DOHH2 (cell line): ENCODE measurements around the gene CLCN4.

Source experiments
- H3F3A ChIP-seq: fragments of 200-600 bp; sonication (generic), shearing (Covaris generic); 2 replicates; pipeline ENCODE4 v1.6.0; 2016; ENCODE audit warnings: antibody characterized with exemption, mild to moderate bottlenecking; ENCODE audit not compliant: control insufficient read depth, insufficient read depth
- H3K27ac ChIP-seq: fragments of 200-600 bp; sonication (generic); 2 replicates; pipeline ENCODE4 v1.5.1; 2014; ENCODE audit warnings: low read depth, mild to moderate bottlenecking, low read length, moderate library complexity
- H3K27me3 ChIP-seq: fragments of 200-600 bp; sonication (generic); 2 replicates; pipeline ENCODE4 v1.6.1; 2014; ENCODE audit warnings: mild to moderate bottlenecking, low read length, mixed read lengths; ENCODE audit not compliant: control insufficient read depth
- H3K36me3 ChIP-seq: fragments of 200-600 bp; sonication (generic); 2 replicates; pipeline ENCODE4 v1.6.1; 2014; ENCODE audit warnings: mild to moderate bottlenecking, low read length, moderate library complexity, mixed read lengths; ENCODE audit not compliant: control insufficient read depth
- H3K4me1 ChIP-seq: fragments of 200-600 bp; sonication (generic); 2 replicates; pipeline ENCODE4 v1.6.1; 2014; ENCODE audit warnings: mild to moderate bottlenecking, low read length, mixed read lengths; ENCODE audit not compliant: control insufficient read depth
- H3K4me2 ChIP-seq: fragments of 200-600 bp; sonication (generic); 2 replicates; pipeline ENCODE4 v1.6.0; 2014; ENCODE audit warnings: mild to moderate bottlenecking, low read length, moderate library complexity
- H3K4me3 ChIP-seq: fragments of 200-600 bp; sonication (generic); 2 replicates; pipeline ENCODE4 v1.5.1; 2014; ENCODE audit warnings: mild to moderate bottlenecking, low read length, mixed read lengths
- H3K79me2 ChIP-seq: fragments of 200-600 bp; sonication (generic); 2 replicates; pipeline ENCODE4 v1.6.1; 2014; ENCODE audit warnings: mild to moderate bottlenecking, low read length, mixed read lengths; ENCODE audit not compliant: control insufficient read depth
- H3K9me2 ChIP-seq: fragments of 200-600 bp; sonication (generic); replicated peaks from 2 replicates; pipeline ENCODE4 v1.6.1; 2014; ENCODE audit warnings: mild to moderate bottlenecking, low read length, mixed read lengths; ENCODE audit not compliant: control insufficient read depth
- H3K9me3 ChIP-seq: fragments of 200-600 bp; sonication (generic); 2 replicates; pipeline ENCODE4 v1.6.1; 2014; ENCODE audit warnings: antibody characterized with exemption, low read length, mixed read lengths; ENCODE audit not compliant: control insufficient read depth, insufficient read depth
- H4K20me1 ChIP-seq: fragments of 200-600 bp; sonication (generic); 2 replicates; pipeline ENCODE4 v1.6.0; 2014; ENCODE audit warnings: low read depth, mild to moderate bottlenecking, antibody characterized with exemption, low read length, moderate library complexity; ENCODE audit not compliant: control insufficient read depth, insufficient read depth
- CTCF ChIP-seq: fragments of 200-600 bp; sonication (generic); IDR thresholded peaks from one replicate; pipeline ENCODE4 v1.5.1; 2014; ENCODE audit warnings: antibody characterized with exemption, mild to moderate bottlenecking, low read depth, low read length; ENCODE audit not compliant: poor library complexity, severe bottlenecking
- EZH2phosphoT487 ChIP-seq: fragments of 200-600 bp; sonication (generic); IDR thresholded peaks from 2 replicates; pipeline ENCODE4 v1.6.1; 2017; ENCODE audit warnings: borderline replicate concordance, mild to moderate bottlenecking, antibody characterized with exemption, low read length, moderate library complexity, mixed read lengths

The CLCN4 gene

GRCh38 chrX:10121787-10122186 lies 35.0 kb upstream of the CLCN4 start:
- Histone ChIP-seq H3K79me2 (peaks cover 19% of the 10 kb centered on the region), H3F3A (no peaks in the 10 kb centered on the region; the same call in 1 of the 2 replicates), H3K27ac (peak overlapping the region; percentile 72), H3K9me3 (no peaks in the 10 kb centered on the region), H4K20me1 (peaks cover 16% of the 10 kb centered on the region), H3K4me3 (peak overlapping the region; percentile 30), H3K4me1 (peaks cover 57% of the 10 kb centered on the region), H3K4me2 (peak overlapping the region; percentile 66), H3K36me3 (peaks cover 73% of the 10 kb centered on the region), H3K9me2 (no peaks in the 10 kb centered on the region), H3K27me3 (no peaks in the 10 kb centered on the region)
- peak; percentile 73; the same call in 1 of the 2 replicates for TF ChIP-seq EZH2phosphoT487
- TF ChIP-seq CTCF = no peak

- no peaks in the 10 kb centered on the region for H3K27me3 ChIP-seq
- H3K4me3 ChIP-seq = no peak overlapping the region
- TF ChIP-seq EZH2phosphoT487 (no peak), CTCF (no peak)
- H3K79me2 ChIP-seq = peaks cover 19% of the 10 kb centered on the region
- no peaks in the 10 kb centered on the region for H3K9me3 ChIP-seq
- H4K20me1 ChIP-seq = peaks cover 16% of the 10 kb centered on the region
- no peak overlapping the region for H3K27ac ChIP-seq
- H3K9me2 ChIP-seq = no peaks in the 10 kb centered on the region
- peaks cover 31% of the 10 kb centered on the region for H3K4me1 ChIP-seq
- H3K4me2 ChIP-seq = no peak overlapping the region
- H3F3A ChIP-seq = no peaks in the 10 kb centered on the region; the same call in 1 of the 2 replicates
- peaks cover 61% of the 10 kb centered on the region for H3K36me3 ChIP-seq
Observed at GRCh38 chrX:10124506-10125247, 32.1 kb upstream of the CLCN4 start.

- Histone ChIP-seq H3K4me2 (no peak overlapping the region), H3F3A (no peaks in the 10 kb centered on the region), H3K4me3 (no peak overlapping the region), H3K9me3 (no peaks in the 10 kb centered on the region), H3K27ac (no peak overlapping the region), H3K36me3 (peaks cover 61% of the 10 kb centered on the region), H3K79me2 (peaks cover 18% of the 10 kb centered on the region), H3K27me3 (no peaks in the 10 kb centered on the region), H3K4me1 (peaks cover 25% of the 10 kb centered on the region), H4K20me1 (peaks cover 14% of the 10 kb centered on the region), H3K9me2 (no peaks in the 10 kb centered on the region)
- TF ChIP-seq EZH2phosphoT487 (no peak), CTCF (no peak)
Observed at GRCh38 chrX:10125248-10125615, 31.5 kb upstream of the CLCN4 start.
